HCT116 (cell line): Measurements from ENCODE around the gene ZNF202. TPM values are rescaled to one million over a fixed set of nuclear protein-coding genes. Genes with fewer than 3 reads are reported as not detected.

ENCODE experiments used
- ATAC-seq: fragments of 200-7000 bp; cut with Tn5 transposase; 2 replicates; pipeline ENCODE4 v1.9.1; 2020; ENCODE audit warnings: mild to moderate bottlenecking, moderate library complexity
- BruUV-seq: library from RNA; stranded (reverse); fragments of 400-500 nt; replicated peaks from 2 replicates; lab custom pipeline; 2021; lab: Mats Ljungman, UMichigan
- CTCF ChIA-PET: fragments of 300-600 bp; sonication (Branson Sonifier 250); formaldehyde crosslinking; loops from one replicate; lab custom pipeline; 2021; ENCODE audit warnings: antibody characterized with exemption; lab: Charles Lee
- POLR2A ChIA-PET: fragments of 300-600, 350-600 bp; sonication (Branson Sonifier 250); formaldehyde crosslinking; loops from one replicate; lab custom pipeline; 2021; ENCODE audit warnings: antibody characterized with exemption; lab: Charles Lee
- RAD21 ChIA-PET, 2 experiments: fragments of 300-600 bp; sonication (Branson Sonifier 250); formaldehyde crosslinking; loops; one replicate each; lab custom pipeline; 2023; ENCODE audit warnings: low total read pairs in 2 of 2; ENCODE audit not compliant: uncharacterized antibody in 2 of 2, unreplicated experiment in 2 of 2, low non-redundant PET in 1 of 2; lab: Charles Lee
- DNase-seq: peaks from one replicate; pipeline ENCODE4 v3.0.0-alpha.2; 2010; ENCODE audit warnings: low read depth, low spot score
- H2AFZ ChIP-seq: fragments of 200-600 bp; shearing (Covaris generic), sonication (generic); 2 replicates; pipeline ENCODE4 v1.6.1; 2017; ENCODE audit warnings: low read depth, mixed run types, mixed read lengths, antibody characterized with exemption, low read length; ENCODE audit not compliant: poor library complexity, severe bottlenecking
- H3K27ac ChIP-seq: 2 replicates; pipeline ENCODE4 v1.5.1; 2012; ENCODE audit warnings: low read depth, low read length
- H3K27me3 ChIP-seq: fragments of 200-600 bp; sonication (generic); 2 replicates; pipeline ENCODE4 v1.6.1; 2016; ENCODE audit warnings: mixed run types, low read length, mixed read lengths; ENCODE audit not compliant: insufficient read depth
- H3K36me3 ChIP-seq, 2 experiments: fragments of 200-500 bp in 1 of 2; fragments of 200-600 bp in 1 of 2; sonication (Bioruptor generic) in 1 of 2; sonication (generic) in 1 of 2; 2 replicates each; pipeline versions ENCODE4 v1.5.1 to v1.6.1; 2014 to 2016; ENCODE audit warnings: low read length in 2 of 2, inconsistent platforms in 1 of 2, mixed read lengths in 1 of 2, mixed run types in 1 of 2; ENCODE audit not compliant: insufficient read depth in 2 of 2, control insufficient read depth in 1 of 2
- H3K4me1 ChIP-seq, 2 experiments: fragments of 200-600 bp in 1 of 2; sonication (generic) in 1 of 2; 2 replicates each; pipeline versions ENCODE4 v1.5.1 to v1.6.1; 2012 to 2017; ENCODE audit warnings: low read length in 2 of 2, inconsistent platforms in 1 of 2, mild to moderate bottlenecking in 1 of 2, mixed read lengths in 1 of 2, mixed run types in 1 of 2, moderate library complexity in 1 of 2; ENCODE audit not compliant: insufficient read depth in 2 of 2, control insufficient read depth in 1 of 2
- H3K4me2 ChIP-seq: fragments of 200-600 bp; sonication (generic); 2 replicates; pipeline ENCODE4 v1.6.1; 2017; ENCODE audit warnings: mixed run types, low read length, mixed read lengths
- H3K4me3 ChIP-seq, 2 experiments: fragments of 200-600 bp in 1 of 2; sonication (generic) in 1 of 2; replicated peaks in 1 of 2; 2 replicates each; pipeline ENCODE4 v1.5.1; 2011 to 2016; ENCODE audit warnings: low read length in 2 of 2, control low read depth in 1 of 2, low read depth in 1 of 2, mild to moderate bottlenecking in 1 of 2, mixed read lengths in 1 of 2, mixed run types in 1 of 2
- H3K79me2 ChIP-seq: fragments of 200-600 bp; sonication (generic); 2 replicates; pipeline ENCODE4 v1.6.1; 2017; ENCODE audit warnings: mild to moderate bottlenecking, mixed run types, low read length, moderate library complexity, mixed read lengths; ENCODE audit not compliant: insufficient read depth
- H3K9ac ChIP-seq: fragments of 200-600 bp; sonication (generic); 2 replicates; pipeline ENCODE4 v1.6.1; 2016; ENCODE audit warnings: low read length, mixed read lengths
- H3K9me2 ChIP-seq: fragments of 200-600 bp; sonication (generic), shearing (Covaris generic); 2 replicates; pipeline ENCODE4 v1.6.1; 2017; ENCODE audit warnings: mixed run types, mild to moderate bottlenecking, moderate library complexity; ENCODE audit not compliant: insufficient read depth
- H3K9me3 ChIP-seq, 2 experiments: fragments of 200-500 bp in 1 of 2; fragments of 200-600 bp in 1 of 2; sonication (Bioruptor generic) in 1 of 2; sonication (generic) in 1 of 2; 2 replicates each; pipeline ENCODE4 v1.6.1; 2014 to 2017; ENCODE audit warnings: low read length in 2 of 2, mixed read lengths in 2 of 2, inconsistent platforms in 1 of 2, low read depth in 1 of 2, mild to moderate bottlenecking in 1 of 2, mixed run types in 1 of 2, moderate library complexity in 1 of 2; ENCODE audit not compliant: control insufficient read depth in 1 of 2, insufficient read depth in 1 of 2
- H4K20me1 ChIP-seq: fragments of 200-600 bp; sonication (generic), shearing (Covaris generic); 2 replicates; pipeline ENCODE4 v1.6.1; 2017; ENCODE audit warnings: mixed run types, mild to moderate bottlenecking, moderate library complexity; ENCODE audit not compliant: insufficient read depth
- ATF3 ChIP-seq: IDR thresholded peaks from 2 replicates; pipeline ENCODE4 v1.6.1; 2012
- CBX3 ChIP-seq: IDR thresholded peaks from 2 replicates; pipeline ENCODE4 v1.6.1; 2012; ENCODE audit warnings: low read depth
- CEBPB ChIP-seq: IDR thresholded peaks from 2 replicates; pipeline ENCODE4 v1.6.1; 2012; ENCODE audit warnings: low read depth
- CTCF ChIP-seq, 3 experiments: fragments of 200-600 bp in 1 of 3; sonication (generic) in 1 of 3; IDR thresholded peaks in 2 of 3; conservative IDR thresholded peaks in 1 of 3; 2 replicates each; pipeline ENCODE4 v1.5.1; 2012 to 2017; ENCODE audit warnings: low read depth in 2 of 3, low read length in 2 of 3, antibody characterized with exemption in 1 of 3, borderline replicate concordance in 1 of 3, control low read depth in 1 of 3, mild to moderate bottlenecking in 1 of 3, mixed read lengths in 1 of 3, mixed run types in 1 of 3, moderate library complexity in 1 of 3; ENCODE audit not compliant: insufficient read depth in 1 of 3
- EZH2phosphoT487 ChIP-seq: fragments of 200-600 bp; IDR thresholded peaks from 2 replicates; pipeline ENCODE4 v1.6.1; 2018; ENCODE audit warnings: antibody characterized with exemption, borderline replicate concordance
- FOSL1 ChIP-seq: IDR thresholded peaks from 2 replicates; pipeline ENCODE4 v1.6.1; 2012; ENCODE audit warnings: low read depth
- POLR2A ChIP-seq: IDR thresholded peaks from 2 replicates; pipeline ENCODE4 v1.7.0; 2011; ENCODE audit warnings: borderline replicate concordance; ENCODE audit not compliant: insufficient read depth, insufficient read length; ENCODE audit errors: extremely low read depth
- SIN3A ChIP-seq: IDR thresholded peaks from 2 replicates; pipeline ENCODE4 v1.6.1; 2012; ENCODE audit warnings: low read depth
- SRF ChIP-seq: IDR thresholded peaks from 2 replicates; pipeline ENCODE4 v1.6.1; 2012; ENCODE audit warnings: low read depth
- TCF7L2 ChIP-seq: IDR thresholded peaks from 2 replicates; pipeline ENCODE4 v1.7.0; 2011; ENCODE audit warnings: borderline replicate concordance, inconsistent platforms; ENCODE audit not compliant: insufficient read depth, insufficient read length; ENCODE audit errors: extremely low read depth
- ZBTB33 ChIP-seq: IDR thresholded peaks from 2 replicates; pipeline ENCODE4 v1.6.1; 2011; ENCODE audit warnings: mild to moderate bottlenecking, low read length, moderate library complexity; ENCODE audit not compliant: insufficient replicate concordance; ENCODE audit errors: extremely low read depth
- ZFX ChIP-seq: fragments of 450-650 bp; IDR thresholded peaks from 2 replicates; pipeline ENCODE4 v1.6.1; 2017
- ZNF274 ChIP-seq: fragments of 200-500 bp; sonication (Bioruptor generic); IDR thresholded peaks from 2 replicates; pipeline ENCODE4 v1.6.1; 2014; ENCODE audit warnings: mild to moderate bottlenecking, low read depth, low read length, inconsistent platforms
- intact Hi-C: fragments of 100-400 bp; cut with micrococcal nuclease; formaldehyde crosslinking; loops from 2 replicates; pipeline ENCODE4 v1.10.0; 2022
- total RNA-seq: library from RNA; stranded (reverse); gene quantifications from one replicate; pipeline ENCODE4 v1.2.1, GENCODE V29; 2021; ENCODE audit not compliant: unreplicated experiment

Gene ZNF202
- total RNA-seq, 1 experiment from 2014 or later = 16.9 TPM

- Histone ChIP-seq H2AFZ (no peak overlapping the region), H4K20me1 (no peaks in the 10 kb centered on the region), H3K9me2 (no peaks in the 10 kb centered on the region), H3K27me3 (peaks cover 19% of the 10 kb centered on the region), H3K4me1 (no peaks in the 10 kb centered on the region), H3K9me3 (no peaks in the 10 kb centered on the region), H3K27ac (no peak overlapping the region), H3K4me3 (no peak overlapping the region), H3K79me2 (no peaks in the 10 kb centered on the region), H3K9ac (no peak overlapping the region), H3K4me2 (no peak overlapping the region), H3K36me3 (no peaks in the 10 kb centered on the region)
- ATAC-seq (no peak), DNase-seq (no peak)
- ChIA-PET CTCF (interaction anchor here (1.0 kb wide), 1 partner anchor 9 kb away, joined by 3 read pairs; no protein-coding TSS in a partner anchor), POLR2A (no interaction called here), RAD21 (no interaction called here)
- BruUV-seq = no TSS peak
- intact Hi-C loops = loop anchor here (10.0 kb wide), 1 partner anchor 187 kb away; no protein-coding TSS in a partner anchor
- TF ChIP-seq CTCF (IDR thresholded peaks at IDR 0.05 in 2 of 3, conservative IDR thresholded peaks at IDR 0.05 in 1 of 3; ENCODE audit: borderline replicate concordance in 1 of 3, insufficient read depth in 1 of 3, low read depth in 2 of 3, low read length in 2 of 3) = no peak
- no peak for TF ChIP-seq ZFX
- no peak for TF ChIP-seq ZNF274
- TF ChIP-seq ATF3 = no peak
- TF ChIP-seq CEBPB = no peak
- TF ChIP-seq EZH2phosphoT487 = no peak
- TF ChIP-seq FOSL1 = no peak
- TF ChIP-seq ZBTB33 = no peak
- no peak for TF ChIP-seq SIN3A
- TF ChIP-seq SRF = no peak
- TF ChIP-seq CBX3 = no peak
- no peak for TF ChIP-seq TCF7L2
- TF ChIP-seq POLR2A = no peak
- TF ChIP-seq, all 23 proteins: peak for 0
Observed at GRCh38 chr11:123702139-123702538, 39.3 kb downstream of the ZNF202 start.
